H1 (cell line): ENCODE results near the gene CFAP58. TPM values are rescaled to one million over a fixed set of nuclear protein-coding genes. Genes with fewer than 3 reads are reported as not detected.

ENCODE experiments used
- BCL11A ChIP-seq, 2 experiments: IDR thresholded peaks; one replicate each; pipeline ENCODE4 v1.6.1; 2011; ENCODE audit warnings: low read depth in 2 of 2, low read length in 2 of 2, mild to moderate bottlenecking in 2 of 2
- CTCF ChIP-seq, 3 experiments: IDR thresholded peaks; 1 replicate in 2 of 3; 2 replicates in 1 of 3; pipeline versions ENCODE4 v1.5.1 to v1.6.1; 2011; ENCODE audit warnings: low read length in 3 of 3, mild to moderate bottlenecking in 3 of 3, inconsistent platforms in 2 of 3, low read depth in 1 of 3, moderate library complexity in 1 of 3; ENCODE audit not compliant: insufficient read depth in 1 of 3; ENCODE audit errors: control extremely low read depth in 1 of 3
- KDM4A ChIP-seq: IDR thresholded peaks from one replicate; pipeline ENCODE4 v1.7.1; 2012; ENCODE audit warnings: low read depth, mild to moderate bottlenecking, moderate library complexity, low read length, inconsistent platforms; ENCODE audit not compliant: severe bottlenecking
- NANOG ChIP-seq: IDR thresholded peaks from 2 replicates; pipeline ENCODE4 v1.6.1; 2011; ENCODE audit warnings: low read length, low read depth, mild to moderate bottlenecking, inconsistent platforms; ENCODE audit not compliant: insufficient read depth, poor library complexity, severe bottlenecking
- RXRA ChIP-seq: IDR thresholded peaks from 2 replicates; pipeline ENCODE4 v1.6.1; 2011; ENCODE audit warnings: low read depth, mild to moderate bottlenecking, low read length, moderate library complexity; ENCODE audit not compliant: insufficient read depth
- TBP ChIP-seq: IDR thresholded peaks from 2 replicates; pipeline ENCODE4 v1.6.1; 2011; ENCODE audit warnings: low read depth, low read length, improper control_type of control experiment
- polyA plus RNA-seq, 7 experiments: library from polyadenylated mRNA; depleted of rRNA in 3 of 7; stranded (reverse) in 5 of 7; unstranded in 2 of 7; fragments of >200 nt in 5 of 7; fragments of 200-250 nt in 2 of 7; gene quantifications; 1 replicate in 5 of 7; 2 replicates in 1 of 7; 4 replicates in 1 of 7; pipeline versions ENCODE4 v1.2.1 to v1.2.3, GENCODE V29; 2011 to 2013; ENCODE audit warnings: missing spikeins in 2 of 7, mixed read lengths in 2 of 7
- total RNA-seq: library from RNA; stranded (reverse); fragmentation: NEBNext Ultra II Directional; extraction: Animal tissue kit (Norgen Biotek cat#: 25700); gene quantifications from 2 replicates; pipeline ENCODE4 v1.2.1, GENCODE V29; 2021
- TF ChIP-seq, protein P1 (sequence below): fragments of 300-600 bp; sonication (generic); IDR thresholded peaks from 2 replicates; pipeline ENCODE4 v1.7.1; 2012; ENCODE audit warnings: low read length, moderate library complexity, mild to moderate bottlenecking, inconsistent platforms; ENCODE audit not compliant: insufficient replicate concordance

CFAP58 gene
- total and polyA plus RNA-seq, 2 of the 8 experiments (the other 6 are each of a cell fraction or from before 2014, with no cell fraction given) = 0.32 to 0.71 TPM

GRCh38 chr10:104331208-104331838 lies 22.3 kb upstream of the CFAP58 start (continued):
- TF ChIP-seq, protein P1, sequence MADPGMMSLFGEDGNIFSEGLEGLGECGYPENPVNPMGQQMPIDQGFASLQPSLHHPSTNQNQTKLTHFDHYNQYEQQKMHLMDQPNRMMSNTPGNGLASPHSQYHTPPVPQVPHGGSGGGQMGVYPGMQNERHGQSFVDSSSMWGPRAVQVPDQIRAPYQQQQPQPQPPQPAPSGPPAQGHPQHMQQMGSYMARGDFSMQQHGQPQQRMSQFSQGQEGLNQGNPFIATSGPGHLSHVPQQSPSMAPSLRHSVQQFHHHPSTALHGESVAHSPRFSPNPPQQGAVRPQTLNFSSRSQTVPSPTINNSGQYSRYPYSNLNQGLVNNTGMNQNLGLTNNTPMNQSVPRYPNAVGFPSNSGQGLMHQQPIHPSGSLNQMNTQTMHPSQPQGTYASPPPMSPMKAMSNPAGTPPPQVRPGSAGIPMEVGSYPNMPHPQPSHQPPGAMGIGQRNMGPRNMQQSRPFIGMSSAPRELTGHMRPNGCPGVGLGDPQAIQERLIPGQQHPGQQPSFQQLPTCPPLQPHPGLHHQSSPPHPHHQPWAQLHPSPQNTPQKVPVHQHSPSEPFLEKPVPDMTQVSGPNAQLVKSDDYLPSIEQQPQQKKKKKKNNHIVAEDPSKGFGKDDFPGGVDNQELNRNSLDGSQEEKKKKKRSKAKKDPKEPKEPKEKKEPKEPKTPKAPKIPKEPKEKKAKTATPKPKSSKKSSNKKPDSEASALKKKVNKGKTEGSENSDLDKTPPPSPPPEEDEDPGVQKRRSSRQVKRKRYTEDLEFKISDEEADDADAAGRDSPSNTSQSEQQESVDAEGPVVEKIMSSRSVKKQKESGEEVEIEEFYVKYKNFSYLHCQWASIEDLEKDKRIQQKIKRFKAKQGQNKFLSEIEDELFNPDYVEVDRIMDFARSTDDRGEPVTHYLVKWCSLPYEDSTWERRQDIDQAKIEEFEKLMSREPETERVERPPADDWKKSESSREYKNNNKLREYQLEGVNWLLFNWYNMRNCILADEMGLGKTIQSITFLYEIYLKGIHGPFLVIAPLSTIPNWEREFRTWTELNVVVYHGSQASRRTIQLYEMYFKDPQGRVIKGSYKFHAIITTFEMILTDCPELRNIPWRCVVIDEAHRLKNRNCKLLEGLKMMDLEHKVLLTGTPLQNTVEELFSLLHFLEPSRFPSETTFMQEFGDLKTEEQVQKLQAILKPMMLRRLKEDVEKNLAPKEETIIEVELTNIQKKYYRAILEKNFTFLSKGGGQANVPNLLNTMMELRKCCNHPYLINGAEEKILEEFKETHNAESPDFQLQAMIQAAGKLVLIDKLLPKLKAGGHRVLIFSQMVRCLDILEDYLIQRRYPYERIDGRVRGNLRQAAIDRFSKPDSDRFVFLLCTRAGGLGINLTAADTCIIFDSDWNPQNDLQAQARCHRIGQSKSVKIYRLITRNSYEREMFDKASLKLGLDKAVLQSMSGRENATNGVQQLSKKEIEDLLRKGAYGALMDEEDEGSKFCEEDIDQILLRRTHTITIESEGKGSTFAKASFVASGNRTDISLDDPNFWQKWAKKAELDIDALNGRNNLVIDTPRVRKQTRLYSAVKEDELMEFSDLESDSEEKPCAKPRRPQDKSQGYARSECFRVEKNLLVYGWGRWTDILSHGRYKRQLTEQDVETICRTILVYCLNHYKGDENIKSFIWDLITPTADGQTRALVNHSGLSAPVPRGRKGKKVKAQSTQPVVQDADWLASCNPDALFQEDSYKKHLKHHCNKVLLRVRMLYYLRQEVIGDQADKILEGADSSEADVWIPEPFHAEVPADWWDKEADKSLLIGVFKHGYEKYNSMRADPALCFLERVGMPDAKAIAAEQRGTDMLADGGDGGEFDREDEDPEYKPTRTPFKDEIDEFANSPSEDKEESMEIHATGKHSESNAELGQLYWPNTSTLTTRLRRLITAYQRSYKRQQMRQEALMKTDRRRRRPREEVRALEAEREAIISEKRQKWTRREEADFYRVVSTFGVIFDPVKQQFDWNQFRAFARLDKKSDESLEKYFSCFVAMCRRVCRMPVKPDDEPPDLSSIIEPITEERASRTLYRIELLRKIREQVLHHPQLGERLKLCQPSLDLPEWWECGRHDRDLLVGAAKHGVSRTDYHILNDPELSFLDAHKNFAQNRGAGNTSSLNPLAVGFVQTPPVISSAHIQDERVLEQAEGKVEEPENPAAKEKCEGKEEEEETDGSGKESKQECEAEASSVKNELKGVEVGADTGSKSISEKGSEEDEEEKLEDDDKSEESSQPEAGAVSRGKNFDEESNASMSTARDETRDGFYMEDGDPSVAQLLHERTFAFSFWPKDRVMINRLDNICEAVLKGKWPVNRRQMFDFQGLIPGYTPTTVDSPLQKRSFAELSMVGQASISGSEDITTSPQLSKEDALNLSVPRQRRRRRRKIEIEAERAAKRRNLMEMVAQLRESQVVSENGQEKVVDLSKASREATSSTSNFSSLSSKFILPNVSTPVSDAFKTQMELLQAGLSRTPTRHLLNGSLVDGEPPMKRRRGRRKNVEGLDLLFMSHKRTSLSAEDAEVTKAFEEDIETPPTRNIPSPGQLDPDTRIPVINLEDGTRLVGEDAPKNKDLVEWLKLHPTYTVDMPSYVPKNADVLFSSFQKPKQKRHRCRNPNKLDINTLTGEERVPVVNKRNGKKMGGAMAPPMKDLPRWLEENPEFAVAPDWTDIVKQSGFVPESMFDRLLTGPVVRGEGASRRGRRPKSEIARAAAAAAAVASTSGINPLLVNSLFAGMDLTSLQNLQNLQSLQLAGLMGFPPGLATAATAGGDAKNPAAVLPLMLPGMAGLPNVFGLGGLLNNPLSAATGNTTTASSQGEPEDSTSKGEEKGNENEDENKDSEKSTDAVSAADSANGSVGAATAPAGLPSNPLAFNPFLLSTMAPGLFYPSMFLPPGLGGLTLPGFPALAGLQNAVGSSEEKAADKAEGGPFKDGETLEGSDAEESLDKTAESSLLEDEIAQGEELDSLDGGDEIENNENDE = no peak
- TF ChIP-seq TBP (0 out of 2 replicates have a peak, but pooled peaks have one; percentile 12), KDM4A (no peak), BCL11A (IDR thresholded peaks at IDR 0.05; ENCODE audit: low read depth in 2 of 2, low read length in 2 of 2) (no peak), CTCF (IDR thresholded peaks at IDR 0.05; ENCODE audit: control extremely low read depth in 1 of 3, insufficient read depth in 1 of 3, low read depth in 1 of 3, low read length in 3 of 3) (no peak), RXRA (no peak), NANOG (no peak)
